ENCODE results near the gene VPS13D.
"Not testable (repeated sequence)": the region's sequence is repeated elsewhere in the genome, so short reads cannot be mapped to it uniquely, and the experiment has no call there.

VPS13D gene

GRCh38 chr1:12196641-12197482, 33.0 kb upstream of the VPS13D start:
- DNase-seq (ENCODE audit: low spot score) = no peak

- DNase-seq (ENCODE audit: low spot score) = no peak
Measured at GRCh38 chr1:12197483-12197880, 32.3 kb upstream of the VPS13D start.

- no peak for DNase-seq (ENCODE audit: low spot score)
Measured at GRCh38 chr1:12200208-12200607, 29.6 kb upstream of the VPS13D start.

- DNase-seq (ENCODE audit: low spot score) = no peak
Measured at GRCh38 chr1:12201352-12202189, 28.3 kb upstream of the VPS13D start.

- DNase-seq (ENCODE audit: low spot score) = no peak
Measured at GRCh38 chr1:12202190-12202497, 27.7 kb upstream of the VPS13D start.

GRCh38 chr1:12202577-12202976, 27.3 kb upstream of the VPS13D start:
- no peak for DNase-seq (ENCODE audit: low spot score)

GRCh38 chr1:12203216-12204007, 26.4 kb upstream of the VPS13D start:
- DNase-seq (ENCODE audit: low spot score) = no peak

GRCh38 chr1:12204140-12204539, 25.7 kb upstream of the VPS13D start:
- DNase-seq (ENCODE audit: low spot score) = no peak

- no peak for DNase-seq (ENCODE audit: low spot score)
Measured at GRCh38 chr1:12204754-12205658, 24.8 kb upstream of the VPS13D start.

GRCh38 chr1:12206238-12206637, 23.6 kb upstream of the VPS13D start:
- no peak for DNase-seq (ENCODE audit: low spot score)

GRCh38 chr1:12206792-12207424, 22.9 kb upstream of the VPS13D start:
- no peak for DNase-seq (ENCODE audit: low spot score)

- DNase-seq (ENCODE audit: low spot score) = no peak
Measured at GRCh38 chr1:12208271-12208670, 21.6 kb upstream of the VPS13D start.

GRCh38 chr1:12208764-12209494, 20.9 kb upstream of the VPS13D start:
- peak; percentile 77 for DNase-seq (ENCODE audit: low spot score)

GRCh38 chr1:12209495-12209832, 20.4 kb upstream of the VPS13D start:
- DNase-seq (ENCODE audit: low spot score) = no peak

GRCh38 chr1:12215118-12215961, 14.5 kb upstream of the VPS13D start:
- no peak for DNase-seq (ENCODE audit: low spot score)

- DNase-seq (ENCODE audit: low spot score) = no peak
Measured at GRCh38 chr1:12219800-12220199, 10.0 kb upstream of the VPS13D start.

GRCh38 chr1:12220890-12221289, 8.9 kb upstream of the VPS13D start:
- no peak for DNase-seq (ENCODE audit: low spot score)

GRCh38 chr1:12222700-12223099, 7.1 kb upstream of the VPS13D start:
- not testable (repeated sequence) for DNase-seq (ENCODE audit: low spot score)

GRCh38 chr1:12224092-12224491, 5.7 kb upstream of the VPS13D start:
- not testable (repeated sequence) for DNase-seq (ENCODE audit: low spot score)

Data from HuH-7.5 (cell line).